NCI-H2227 (cell line): ENCODE data around the gene ZNF117.
"Not testable (repeated sequence)": the region's sequence is repeated elsewhere in the genome, so short reads cannot be mapped to it uniquely, and the experiment has no call there.

ENCODE experiments used
- DNase-seq: peaks from one replicate; lab custom pipeline; 2025; ENCODE audit not compliant: unreplicated experiment; lab: John Stamatoyannopoulos, UW

ZNF117 gene

GRCh38 chr7:64928252-64929187 lies 62.3 kb downstream of the ZNF117 start:
- DNase-seq = not testable (repeated sequence)
